ENCODE data around the gene EEF1AKMT2. TPM values are rescaled to one million over a fixed set of nuclear protein-coding genes. Genes with fewer than 3 reads are reported as not detected.

Gene EEF1AKMT2
- total and polyA plus RNA-seq, 2 of the 13 experiments (the other 11 are each of a cell fraction or from before 2014, with no cell fraction given) = 11.3 to 19.3 TPM

- TF ChIP-seq ZNF350 (CRISPR knock-in tag; IDR thresholded peaks at IDR 0.05; ENCODE audit: borderline replicate concordance, low read depth) (peak; percentile 31; the same call in 1 of the 2 replicates), U2AF2 (IDR thresholded peaks at IDR 0.05; ENCODE audit: low read depth, low read length) (no peak), FOXK2 (IDR thresholded peaks at IDR 0.05) (no peak), HOXA9 (CRISPR knock-in tag; IDR thresholded peaks at IDR 0.05; ENCODE audit: borderline replicate concordance) (no peak), RXRA (CRISPR knock-in tag; IDR thresholded peaks at IDR 0.05) (no peak), SOX13 (IDR thresholded peaks at IDR 0.05) (0 out of 2 replicates have a peak, but pooled peaks have one; percentile 11), SOX13 (CRISPR knock-in tag; conservative IDR thresholded peaks at IDR 0.05 in 1 of 2, IDR thresholded peaks at IDR 0.05 in 1 of 2) (peak in 1 of 2 experiments; percentile 75; a peak in 1 of 4 replicates), CTCF (CRISPR knock-in tag; IDR thresholded peaks at IDR 0.05) (0 out of 2 replicates have a peak, but pooled peaks have one; percentile 26), ERF (CRISPR knock-in tag; IDR thresholded peaks at IDR 0.05) (peak; percentile 80), ELF3 (CRISPR knock-in tag; IDR thresholded peaks at IDR 0.05) (peak; percentile 54; the same call in 1 of the 2 replicates), ZNF598 (CRISPR knock-in tag; IDR thresholded peaks at IDR 0.05; ENCODE audit: borderline replicate concordance) (no peak), XRCC5 (optimal IDR thresholded peaks at IDR 0.05; ENCODE audit: low read length) (peak; percentile 26), MNT (IDR thresholded peaks at IDR 0.05) (peak; percentile 82), KLF11 (CRISPR knock-in tag; IDR thresholded peaks at IDR 0.05) (no peak), PBX3 (CRISPR knock-in tag; IDR thresholded peaks at IDR 0.05; ENCODE audit: borderline replicate concordance) (no peak), TSC22D2 (CRISPR knock-in tag; IDR thresholded peaks at IDR 0.05; ENCODE audit: borderline replicate concordance) (peak; percentile 70), HNRNPLL (IDR thresholded peaks at IDR 0.05; ENCODE audit: low read depth, low read length, poor library complexity, severe bottlenecking) (no peak), HMG20A (CRISPR knock-in tag; IDR thresholded peaks at IDR 0.05; ENCODE audit: borderline replicate concordance) (peak; percentile 66; the same call in 1 of the 2 replicates), KAT8 (CRISPR knock-in tag; IDR thresholded peaks at IDR 0.05) (0 out of 2 replicates have a peak, but pooled peaks have one; percentile 22), MLX (CRISPR knock-in tag; IDR thresholded peaks at IDR 0.05) (peak; percentile 86)
Observed at GRCh38 chr10:124724279-124725027, 67.2 kb downstream of the EEF1AKMT2 start (continued).
